Measurements from ENCODE around the gene CARNS1. TPM values are rescaled to one million over a fixed set of nuclear protein-coding genes. Genes with fewer than 3 reads are reported as not detected.

CARNS1 gene
- total and polyA plus RNA-seq, 4 donors = 0.05 to 0.19 (median 0.10) TPM

DNA sequence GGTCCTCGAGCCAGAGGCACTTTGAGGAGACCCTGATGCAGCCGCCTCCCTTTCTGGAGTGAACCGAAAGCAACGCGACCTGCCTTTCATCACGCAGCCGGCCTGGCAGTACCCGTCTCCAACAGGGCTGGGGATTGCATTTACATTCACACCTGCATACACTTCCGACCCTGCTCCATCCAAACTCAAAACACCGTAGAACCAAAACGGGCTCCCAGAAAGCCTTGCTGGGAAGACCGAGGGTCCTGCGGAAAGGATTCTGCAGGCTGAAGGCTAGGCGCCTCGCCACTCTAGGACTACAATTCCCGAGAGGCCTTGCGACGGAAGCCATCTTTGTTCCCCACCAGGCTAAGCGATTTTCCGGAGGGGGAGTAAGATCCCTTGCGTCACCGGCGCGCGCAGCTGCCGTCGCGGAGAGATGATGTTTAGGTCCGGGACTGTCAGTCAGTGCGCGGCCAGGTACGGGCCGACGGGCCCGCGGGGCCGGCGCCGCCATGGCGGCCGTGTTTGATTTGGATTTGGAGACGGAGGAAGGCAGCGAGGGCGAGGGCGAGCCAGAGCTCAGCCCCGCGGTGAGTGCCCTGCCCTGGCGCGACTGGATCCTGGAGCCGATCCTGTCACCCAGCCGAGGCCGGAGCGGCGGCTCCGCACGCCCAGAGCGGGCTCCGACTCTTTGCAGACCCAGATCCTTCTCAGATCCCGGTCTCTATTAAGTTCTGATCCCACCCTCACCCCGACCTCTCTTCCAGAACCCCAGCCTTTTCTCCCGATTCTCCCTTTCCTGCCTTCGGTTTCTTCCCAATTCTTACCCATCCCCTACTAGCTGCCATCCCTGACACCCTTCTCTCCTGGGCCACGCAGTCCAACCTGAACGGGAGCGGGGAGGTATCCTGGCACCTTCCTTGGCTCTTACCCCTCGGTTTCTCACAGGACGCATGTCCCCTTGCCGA is 12.8 kb downstream of the CARNS1 start, which contains the start of gene RPS6KB2:
Gene RPS6KB2, plus strand, starts transcription at position 443 of the 950 bp plus-strand sequence. Its CDS starts 52 bp downstream, at position 495.
- H3K9ac ChIP-seq (ENCODE audit: low read depth in 1 of 2, low read length in 2 of 2) = peak within 1 kb of the TSS; percentile 90 to 100
- H3K9me3 ChIP-seq (ENCODE audit: control insufficient read depth in 4 of 4, low read length in 3 of 4) = no peaks in the 10 kb centered on the region
- H3K36me3 ChIP-seq (ENCODE audit: control insufficient read depth in 4 of 4, insufficient read depth in 3 of 4, low read depth in 1 of 4, low read length in 3 of 4) = peaks cover 1 to 18% (median 3%) of the 10 kb centered on the region in 4 donors
- H3K27me3 ChIP-seq (ENCODE audit: control insufficient read depth in 4 of 4, insufficient read depth in 4 of 4, low read length in 3 of 4) = no peaks in the 10 kb centered on the region
- peak within 1 kb of the TSS; percentile 80 to 94 for H3K27ac ChIP-seq (ENCODE audit: low read depth in 1 of 2, low read length in 2 of 2)
- H3K4me3 ChIP-seq (ENCODE audit: low read depth in 1 of 3, low read length in 3 of 3) = peak within 1 kb of the TSS; percentile 68 to 100 (median 91)
- under 1% methylated on average over 68 of the region's 68 CpGs for WGBS
- DNase-seq (ENCODE audit: low spot score) = peak; percentile 100
- peaks cover 3 to 19% (median 12%) of the 10 kb centered on the region in 4 donors for H3K4me1 ChIP-seq (ENCODE audit: control insufficient read depth in 4 of 4, insufficient read depth in 4 of 4, low read length in 3 of 4)
- TF ChIP-seq TAF1 (conservative IDR thresholded peaks at IDR 0.05) = no peak
- peak in 1 of 2 donors; percentile 67 for TF ChIP-seq JUND (IDR thresholded peaks at IDR 0.05)
- TF ChIP-seq RAD21 (IDR thresholded peaks at IDR 0.05) = peak in 1 of 2 donors; percentile 31
- peak; percentile 99 for TF ChIP-seq YY1 (IDR thresholded peaks at IDR 0.05)
- peak; percentile 37 for TF ChIP-seq FOXA2 (IDR thresholded peaks at IDR 0.05)
- peak; percentile 36 to 74 for TF ChIP-seq EGR1 (IDR thresholded peaks at IDR 0.05; ENCODE audit: low read depth in 2 of 2)
- TF ChIP-seq, protein P1, sequence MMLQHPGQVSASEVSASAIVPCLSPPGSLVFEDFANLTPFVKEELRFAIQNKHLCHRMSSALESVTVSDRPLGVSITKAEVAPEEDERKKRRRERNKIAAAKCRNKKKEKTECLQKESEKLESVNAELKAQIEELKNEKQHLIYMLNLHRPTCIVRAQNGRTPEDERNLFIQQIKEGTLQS (IDR thresholded peaks at IDR 0.05) = peak; percentile 91
- peak; percentile 61 for TF ChIP-seq SP1 (IDR thresholded peaks at IDR 0.05)
- TF ChIP-seq REST (IDR thresholded peaks at IDR 0.05) = peak; percentile 73
- TF ChIP-seq, protein P2, sequence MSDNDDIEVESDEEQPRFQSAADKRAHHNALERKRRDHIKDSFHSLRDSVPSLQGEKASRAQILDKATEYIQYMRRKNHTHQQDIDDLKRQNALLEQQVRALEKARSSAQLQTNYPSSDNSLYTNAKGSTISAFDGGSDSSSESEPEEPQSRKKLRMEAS (IDR thresholded peaks at IDR 0.05) = no peak
- TF ChIP-seq HNF4A (conservative IDR thresholded peaks at IDR 0.05) = peak in 1 of 2 donors; percentile 7
- TF ChIP-seq GABPA (IDR thresholded peaks at IDR 0.05 in 1 of 2, conservative IDR thresholded peaks at IDR 0.05 in 1 of 2) = peak in 1 of 2 donors; percentile 89
- no peak for TF ChIP-seq RXRA (IDR thresholded peaks at IDR 0.05)

DNA sequence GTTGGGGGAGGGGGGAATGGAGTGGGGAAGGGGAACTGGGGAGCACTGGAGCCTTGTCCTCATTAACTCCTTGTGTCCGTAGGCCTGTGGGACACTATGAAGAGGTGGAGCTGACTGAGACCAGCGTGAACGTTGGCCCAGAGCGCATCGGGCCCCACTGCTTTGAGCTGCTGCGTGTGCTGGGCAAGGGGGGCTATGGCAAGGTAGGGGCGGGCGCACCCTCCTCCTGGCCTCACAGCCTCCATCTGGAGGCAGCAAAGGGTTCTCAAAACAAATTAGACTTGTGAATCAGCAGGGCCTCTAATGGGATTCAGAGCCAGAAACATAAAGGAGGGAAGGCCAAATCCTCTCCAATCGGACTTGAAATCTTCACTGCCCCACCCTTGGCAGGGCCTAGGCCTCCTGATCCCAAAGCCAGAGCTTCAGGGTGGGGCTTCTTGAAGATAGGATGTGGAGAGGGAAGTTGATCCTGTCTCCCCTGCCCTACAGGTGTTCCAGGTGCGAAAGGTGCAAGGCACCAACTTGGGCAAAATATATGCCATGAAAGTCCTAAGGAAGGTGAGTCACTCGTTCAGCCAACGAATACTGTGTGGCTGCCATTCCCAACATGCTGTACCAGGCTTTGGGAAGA is 13.7 kb downstream of the CARNS1 start:
- no peak for DNase-seq (ENCODE audit: low spot score)
- H3K4me3 ChIP-seq (ENCODE audit: low read depth in 1 of 3, low read length in 3 of 3) = peak overlapping the region; percentile 68 to 100 (median 91)
- peaks cover 3 to 26% (median 7%) of the 10 kb centered on the region in 4 donors for H3K36me3 ChIP-seq (ENCODE audit: control insufficient read depth in 4 of 4, insufficient read depth in 3 of 4, low read depth in 1 of 4, low read length in 3 of 4)
- TF ChIP-seq REST (IDR thresholded peaks at IDR 0.05) (no peak), HNF4A (conservative IDR thresholded peaks at IDR 0.05) (no peak), HNF4G (IDR thresholded peaks at IDR 0.05) (no peak), SP1 (IDR thresholded peaks at IDR 0.05) (no peak), NR2F2 (IDR thresholded peaks at IDR 0.05) (no peak), ZBTB33 (IDR thresholded peaks at IDR 0.05) (no peak)
- no peaks in the 10 kb centered on the region for H3K9me3 ChIP-seq (ENCODE audit: control insufficient read depth in 4 of 4, low read length in 3 of 4)
- H3K27ac ChIP-seq (ENCODE audit: low read depth in 1 of 2, low read length in 2 of 2) = peak overlapping the region; percentile 80 to 94
- peak overlapping the region; percentile 90 to 100 for H3K9ac ChIP-seq (ENCODE audit: low read depth in 1 of 2, low read length in 2 of 2)
- peaks cover 3 to 19% (median 12%) of the 10 kb centered on the region in 4 donors for H3K4me1 ChIP-seq (ENCODE audit: control insufficient read depth in 4 of 4, insufficient read depth in 4 of 4, low read length in 3 of 4)
- 44% methylated on average over 12 of the region's 12 CpGs for WGBS
- H3K27me3 ChIP-seq (ENCODE audit: control insufficient read depth in 4 of 4, insufficient read depth in 4 of 4, low read length in 3 of 4) = no peaks in the 10 kb centered on the region

All from liver (tissue), 9 donors.